Activated T-cell treated with anti-CD3 and anti-CD28 coated beads for 24 hours (primary cell): ENCODE measurements around the gene KLK14.

Source experiments
- DNase-seq: peaks from one replicate; pipeline ENCODE4 v3.0.0-alpha.2; 2020; ENCODE audit warnings: low read depth

The KLK14 gene

DNA sequence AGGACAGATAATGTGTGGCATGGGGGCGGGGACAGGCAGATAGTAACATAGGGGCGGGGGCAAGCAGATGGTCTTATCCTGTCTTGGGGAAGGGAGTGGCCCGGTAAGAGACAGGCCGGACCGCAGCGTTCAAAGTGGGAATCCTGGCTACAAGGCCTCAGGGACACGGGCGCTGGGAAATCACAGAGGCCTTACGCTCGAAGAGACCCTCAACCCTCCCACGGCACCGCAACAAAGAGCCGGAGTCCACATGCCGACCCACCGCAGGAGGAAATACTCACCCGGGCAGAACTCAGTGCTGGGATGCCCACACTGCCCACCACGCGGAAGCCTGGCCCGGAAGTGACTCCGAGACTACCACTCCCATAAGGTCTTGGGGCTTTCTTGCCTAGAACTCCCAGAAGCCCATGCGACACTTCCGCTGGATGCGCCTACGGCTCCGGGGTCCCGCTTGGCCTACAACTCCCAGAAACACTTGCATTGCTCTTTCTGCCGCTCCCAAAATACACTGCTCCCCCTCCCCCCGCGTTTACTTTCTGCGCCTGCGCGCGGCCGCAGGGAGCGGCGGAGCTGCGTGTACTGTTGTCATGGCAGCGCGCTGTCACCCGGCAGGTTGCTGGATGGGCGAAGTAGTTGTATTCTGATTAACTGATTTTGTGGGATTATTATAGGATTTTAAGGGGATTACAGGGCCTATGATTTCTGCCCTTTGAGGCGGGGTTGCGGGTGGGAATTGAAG lies 25.5 kb upstream of the KLK14 start, which contains the start of gene CTU1:
TSS of gene CTU1 (minus strand) at position 344 of the 739 bp plus-strand sequence. CDS start 3,840 bp downstream, outside the sequence.
- DNase-seq, result peak; percentile 99

DNA sequence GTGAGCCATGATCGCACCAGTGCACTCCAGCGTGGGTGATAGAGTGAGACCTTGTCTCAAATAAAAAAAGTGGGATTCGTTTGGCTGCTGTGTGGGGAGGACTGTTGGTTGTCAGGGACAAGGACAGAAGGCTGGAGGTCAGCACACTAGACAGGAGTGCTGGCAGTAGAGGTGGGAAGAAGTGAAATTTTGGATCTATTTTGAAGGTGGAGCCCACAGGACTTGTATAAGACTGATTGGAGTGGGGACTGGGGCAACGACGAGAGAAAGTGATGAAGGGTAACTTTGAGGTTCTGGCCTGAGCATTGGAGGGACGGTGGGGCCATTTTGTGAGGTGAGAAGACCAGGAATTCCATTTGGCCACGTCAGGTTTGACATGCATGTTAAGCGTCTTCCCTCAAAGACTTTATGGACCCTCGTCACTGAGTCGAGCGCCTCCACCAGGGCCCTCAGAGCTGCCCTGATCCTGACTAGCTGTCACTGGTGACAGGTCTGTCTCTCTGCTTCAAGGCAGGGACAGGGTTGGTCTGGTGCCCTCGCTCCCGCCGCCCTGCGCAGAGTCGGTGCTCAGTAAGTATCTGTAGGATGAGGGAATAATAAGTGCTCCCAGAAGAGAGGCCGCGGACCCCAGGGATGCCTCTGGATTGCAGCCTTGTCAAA lies 24.8 kb upstream of the KLK14 start:
- no peak for DNase-seq

DNA sequence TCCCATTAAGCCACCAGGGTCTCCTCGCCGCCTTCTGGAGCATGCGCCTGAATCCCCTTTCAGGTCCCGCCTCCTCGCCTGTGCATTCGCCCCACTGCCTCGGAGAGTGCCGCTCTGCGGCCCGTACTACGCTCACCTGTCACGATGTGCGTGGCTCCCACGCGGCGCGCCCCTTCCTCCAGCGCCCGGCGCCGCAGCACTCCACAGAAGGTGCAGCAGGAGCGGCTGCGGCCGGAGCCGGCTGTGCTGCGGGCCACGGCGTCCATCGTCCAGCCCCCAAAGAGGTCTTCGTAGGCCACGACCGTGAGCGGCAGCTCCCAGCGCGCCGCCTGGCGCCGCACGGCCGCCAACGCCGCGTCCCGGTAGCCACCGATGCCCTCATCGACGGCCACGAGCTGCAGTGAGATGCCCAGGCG lies 21.2 kb upstream of the KLK14 start:
- no peak for DNase-seq

DNA sequence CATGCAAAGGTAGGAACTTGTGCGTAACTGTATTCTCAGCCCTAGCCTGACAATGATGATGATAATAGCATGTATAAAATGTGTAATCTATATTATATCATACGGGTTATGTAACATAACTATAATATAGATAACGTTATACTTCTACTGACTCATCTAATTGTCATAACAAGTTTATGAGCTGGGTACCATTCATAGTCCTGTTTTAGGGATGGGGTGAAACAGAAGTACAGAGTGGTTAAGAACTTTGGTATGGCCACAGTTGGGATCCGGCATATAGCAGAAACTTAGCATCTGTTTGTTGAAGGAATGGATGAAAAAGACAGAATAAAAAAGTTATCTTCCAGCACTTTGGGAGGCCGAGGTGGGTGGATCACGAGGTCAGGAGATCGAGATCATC lies 20.3 kb upstream of the KLK14 start:
- DNase-seq, result no peak

DNA sequence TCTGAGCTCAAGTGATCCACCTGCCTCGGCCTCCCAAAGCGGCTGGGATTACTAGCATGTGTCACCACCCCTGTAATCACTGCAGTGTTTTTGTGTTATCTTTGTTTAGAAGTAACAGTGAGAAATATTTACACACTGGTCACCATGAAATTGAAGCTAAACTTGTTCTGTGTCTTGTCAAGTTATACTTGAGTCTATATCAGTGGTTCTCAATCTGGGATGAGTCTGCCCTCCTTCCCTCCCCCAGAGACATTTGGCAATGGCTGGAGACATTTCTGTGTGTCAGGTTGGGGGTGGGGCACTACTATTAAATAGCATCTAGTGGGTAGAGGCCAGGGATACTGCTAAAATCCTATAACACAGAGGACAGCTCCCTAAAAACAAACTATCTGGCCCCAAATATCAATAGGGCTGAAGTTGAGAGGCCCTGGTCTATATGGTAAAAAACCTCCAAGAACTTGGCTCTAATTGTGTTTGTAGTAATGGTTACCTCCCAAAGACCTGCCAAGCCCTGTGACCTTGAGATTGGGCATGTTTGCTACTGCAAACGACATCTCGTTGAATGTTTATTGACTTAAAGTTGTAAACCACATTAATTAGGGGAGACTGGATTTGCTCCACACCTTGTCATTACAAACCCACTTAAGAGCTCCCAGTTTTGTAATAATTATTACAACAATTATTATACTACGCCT lies 18.6 kb upstream of the KLK14 start:
- no peak for DNase-seq

DNA sequence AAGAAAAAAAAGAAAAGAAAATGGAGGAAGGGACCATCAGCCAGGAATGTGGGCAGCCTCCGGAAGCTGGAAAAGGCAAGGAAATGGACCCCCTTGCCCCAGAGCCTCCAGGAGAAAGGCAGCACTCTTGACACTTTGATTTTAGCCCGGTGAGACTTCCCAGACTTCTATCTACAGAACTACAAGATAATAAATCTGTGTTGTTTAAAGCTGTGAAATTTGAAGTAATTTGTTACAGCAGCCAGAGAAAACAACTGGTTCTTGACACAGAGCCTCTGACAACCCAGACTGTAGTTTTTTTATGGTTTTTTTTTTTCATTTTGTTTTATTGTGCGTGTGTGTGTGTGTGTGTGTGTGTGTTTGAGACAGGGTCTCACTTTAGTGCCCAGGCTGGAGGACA lies 17.9 kb upstream of the KLK14 start:
- no peak for DNase-seq

DNA sequence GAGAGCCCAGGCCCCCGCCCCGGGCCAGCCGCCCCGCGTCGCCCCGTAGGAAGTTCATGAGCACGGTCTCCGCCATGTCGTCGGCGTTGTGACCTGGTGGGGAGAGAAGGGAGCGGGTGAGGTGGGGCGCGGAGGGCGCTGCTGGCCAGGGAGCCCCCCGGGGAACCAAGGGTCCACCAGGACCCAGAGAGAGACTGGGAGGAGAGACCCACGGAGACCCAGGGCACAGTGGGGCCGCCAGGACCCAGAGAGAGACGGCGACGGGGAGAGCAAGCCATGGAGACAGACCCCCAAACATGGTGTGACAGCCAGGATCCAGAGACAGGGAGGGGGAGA lies 16.3 kb upstream of the KLK14 start:
- DNase-seq, result no peak

DNA sequence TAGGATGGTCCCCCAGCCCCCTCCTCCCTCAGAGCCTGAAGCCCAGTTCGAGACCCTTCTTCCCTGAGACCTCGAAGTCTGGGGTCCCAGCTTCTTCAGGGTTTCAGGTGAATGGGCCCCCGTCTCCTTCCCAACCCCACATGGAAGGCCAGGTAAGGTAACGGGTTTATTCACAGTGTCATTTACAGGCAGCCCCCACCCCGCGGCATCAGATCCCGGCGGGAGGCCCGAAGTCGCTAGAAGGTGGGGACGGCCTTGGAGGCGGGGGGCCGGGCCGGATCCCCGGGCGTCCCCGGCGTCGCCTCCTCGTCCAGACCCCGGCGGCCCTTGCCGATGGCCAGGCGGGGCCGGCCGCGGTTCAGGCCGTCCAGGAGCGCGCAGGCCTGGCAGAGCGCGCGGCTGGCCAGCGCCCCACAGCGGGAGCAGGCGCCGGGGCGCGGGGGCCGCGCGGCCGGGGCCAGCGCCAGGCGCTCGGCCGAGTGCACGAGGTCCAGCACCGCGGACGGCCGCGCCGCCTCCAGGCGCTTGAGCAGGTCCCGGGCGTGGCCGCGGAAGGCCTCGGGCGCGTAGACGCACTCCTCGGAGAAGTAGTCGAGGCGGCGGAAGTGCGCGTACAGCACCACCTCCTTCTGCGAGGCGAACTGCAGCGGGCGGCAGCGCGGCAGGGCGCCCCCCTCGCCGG lies 15.8 kb upstream of the KLK14 start:
- DNase-seq, result no peak

DNA sequence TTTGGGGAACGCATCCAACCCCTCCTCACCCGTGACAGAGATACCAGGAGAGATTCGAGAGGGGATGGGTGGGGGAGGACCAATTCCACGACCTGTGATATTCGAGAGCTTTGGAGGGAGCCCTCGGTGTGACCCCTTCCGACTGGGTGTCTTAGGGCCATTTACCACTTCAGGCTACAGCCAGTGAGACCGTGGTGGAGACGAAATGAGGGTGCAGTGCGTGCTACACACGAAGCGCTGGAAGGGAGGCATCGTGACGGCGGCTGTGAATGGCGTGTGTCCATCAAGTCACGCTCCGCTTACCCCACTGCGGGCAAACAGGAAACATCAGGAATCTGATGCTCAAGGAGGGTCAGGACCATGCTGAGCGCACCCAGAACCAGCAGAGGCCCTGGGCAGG lies 15.1 kb upstream of the KLK14 start:
- DNase-seq, result no peak

DNA sequence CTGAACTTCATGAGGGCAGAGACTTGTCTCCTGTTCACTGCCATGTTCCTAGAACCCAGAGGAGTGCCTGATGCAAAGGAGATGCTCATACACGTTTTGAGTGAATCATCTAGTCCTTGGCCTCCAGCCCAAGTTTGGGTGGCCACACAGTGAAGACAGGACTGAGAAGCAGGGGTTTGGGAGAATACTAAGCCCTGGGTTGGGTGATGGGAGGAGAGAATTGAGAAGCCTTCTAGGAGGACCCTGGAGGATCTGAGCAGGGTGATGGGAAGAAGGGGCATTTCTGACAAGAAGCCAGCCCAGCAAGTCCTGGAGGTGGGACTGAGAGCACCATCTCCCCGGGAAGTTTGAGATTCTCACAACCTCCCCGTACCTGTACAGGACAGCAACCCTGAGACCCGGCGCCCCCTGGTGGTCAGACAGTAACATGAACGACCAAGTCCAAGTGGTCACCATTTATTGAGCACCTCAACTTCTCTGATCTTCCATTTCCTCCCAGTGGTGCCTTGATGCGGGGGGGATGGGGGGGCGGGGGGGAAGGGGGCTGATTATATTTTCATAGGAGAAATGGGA lies 14.6 kb upstream of the KLK14 start:
- peak; percentile 51 for DNase-seq

DNA sequence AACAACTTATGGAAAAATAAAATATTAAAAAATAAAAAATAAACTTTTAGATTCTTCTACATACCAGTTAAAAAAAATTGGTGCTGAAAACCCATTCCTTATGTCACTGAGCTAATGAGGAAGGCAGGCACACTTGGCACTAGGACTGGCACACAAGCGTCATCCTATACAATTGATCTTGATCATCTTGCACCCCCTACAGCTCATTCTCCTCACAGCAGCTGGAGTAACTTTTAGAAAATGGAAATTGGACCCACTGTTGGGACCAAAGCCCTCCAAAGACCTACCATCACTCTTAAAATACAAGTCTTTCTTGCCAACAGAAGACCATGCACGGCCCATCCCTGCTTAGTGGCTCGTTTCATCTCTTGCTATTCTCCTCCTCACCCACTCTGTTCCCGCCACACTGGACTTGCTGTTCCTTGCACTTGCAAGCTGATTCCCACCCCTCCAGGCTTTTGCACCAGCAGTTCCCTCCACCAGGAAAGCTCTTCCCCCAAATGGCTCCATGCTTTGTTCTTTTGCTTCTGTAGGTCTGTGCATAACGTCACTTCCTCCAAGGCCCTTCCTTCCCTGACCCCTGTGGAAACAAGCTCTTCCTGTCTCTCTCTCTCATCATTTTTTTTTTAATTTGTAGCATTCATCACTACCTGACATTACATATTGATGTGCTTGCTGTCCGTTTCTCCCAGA lies 13.9 kb upstream of the KLK14 start:
- no peak for DNase-seq

DNA sequence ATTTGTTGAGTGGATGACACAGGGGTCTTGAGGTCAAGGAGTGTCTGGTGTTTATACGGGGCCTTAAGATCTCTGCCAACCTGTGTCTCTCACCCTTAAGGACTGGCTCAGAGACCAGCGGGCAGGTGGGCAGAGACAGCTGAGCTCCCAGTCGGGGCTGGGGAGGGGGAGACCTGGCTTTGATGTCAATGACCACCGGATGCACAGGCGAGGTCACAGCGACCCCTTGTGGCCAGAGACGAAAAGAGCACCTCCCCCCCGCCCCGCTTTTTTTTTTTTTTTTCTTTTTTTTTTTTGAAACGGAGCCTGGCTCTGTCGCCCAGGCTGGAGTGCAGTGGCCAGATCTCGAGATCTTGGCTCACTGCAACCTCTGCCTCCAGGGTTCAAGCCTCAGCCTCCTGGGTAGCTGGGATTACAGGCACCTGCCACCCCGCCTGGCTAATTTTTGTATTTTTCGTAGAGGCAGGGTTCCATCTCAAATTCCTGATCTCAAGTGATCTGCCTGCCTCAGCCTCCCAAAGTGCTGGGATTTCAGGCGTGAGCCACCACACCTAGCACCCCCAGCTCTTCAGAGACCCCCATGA lies 12.1 kb upstream of the KLK14 start:
- peak; percentile 11 for DNase-seq

DNA sequence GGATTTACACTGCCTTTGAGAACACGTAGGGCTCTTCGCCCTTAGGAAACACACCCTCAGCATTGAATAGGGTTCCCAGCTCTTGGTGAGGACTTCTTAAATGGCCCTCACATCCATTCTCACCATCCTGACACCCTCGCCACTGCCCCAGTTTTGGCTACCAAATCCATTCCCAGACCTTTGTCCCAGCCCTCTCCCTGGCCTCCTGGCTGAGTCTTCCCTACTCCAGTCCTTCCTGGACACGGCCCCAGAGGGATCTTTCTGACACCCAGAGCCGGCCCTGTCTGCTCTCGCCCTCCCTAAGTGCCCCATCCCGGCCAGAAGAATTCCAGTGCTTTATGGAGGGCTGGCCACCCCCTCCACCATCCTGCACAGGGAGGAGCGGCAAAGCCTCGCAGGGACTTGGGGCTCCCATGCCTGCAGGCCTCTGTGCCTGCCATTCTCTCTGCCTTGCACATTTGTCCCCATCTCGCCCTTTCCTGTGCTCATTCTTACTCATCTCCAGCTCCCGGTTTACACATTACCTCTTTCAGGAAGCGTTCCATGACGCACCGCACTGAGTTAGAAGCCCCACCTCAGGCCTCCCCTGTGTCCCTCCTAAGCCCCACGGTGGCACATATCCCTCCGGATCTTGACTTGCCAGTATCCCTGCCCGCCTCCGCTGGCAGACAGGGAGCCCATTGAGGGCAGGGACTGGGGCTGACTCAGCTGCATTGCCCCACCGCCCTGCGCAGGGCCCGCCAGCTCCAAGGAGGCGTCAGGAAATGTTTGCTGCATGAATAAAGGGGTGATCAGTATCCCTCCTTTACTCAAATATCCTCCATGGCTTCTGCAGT lies 11.0 kb upstream of the KLK14 start:
- DNase-seq, result no peak

DNA sequence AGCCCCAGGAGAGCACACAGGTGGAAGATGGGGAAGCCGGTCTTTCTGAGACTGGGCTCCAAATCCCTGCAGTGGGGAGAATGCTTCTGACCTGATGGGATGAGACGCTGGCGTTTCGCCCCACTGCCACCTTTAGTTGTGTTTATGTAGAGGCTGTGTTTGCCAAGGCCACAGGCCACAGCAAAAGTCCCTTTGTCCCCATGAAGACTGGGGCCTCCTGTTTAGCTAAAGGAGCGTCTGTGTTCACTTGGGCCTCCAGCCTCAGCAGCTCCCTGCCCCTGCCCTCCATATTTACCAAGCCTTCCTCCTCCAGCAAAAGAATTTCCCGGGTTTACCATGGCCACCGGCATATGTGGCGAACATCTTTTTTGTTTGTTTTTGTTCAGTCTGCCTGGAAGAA lies 10.4 kb upstream of the KLK14 start:
- DNase-seq, result no peak

DNA sequence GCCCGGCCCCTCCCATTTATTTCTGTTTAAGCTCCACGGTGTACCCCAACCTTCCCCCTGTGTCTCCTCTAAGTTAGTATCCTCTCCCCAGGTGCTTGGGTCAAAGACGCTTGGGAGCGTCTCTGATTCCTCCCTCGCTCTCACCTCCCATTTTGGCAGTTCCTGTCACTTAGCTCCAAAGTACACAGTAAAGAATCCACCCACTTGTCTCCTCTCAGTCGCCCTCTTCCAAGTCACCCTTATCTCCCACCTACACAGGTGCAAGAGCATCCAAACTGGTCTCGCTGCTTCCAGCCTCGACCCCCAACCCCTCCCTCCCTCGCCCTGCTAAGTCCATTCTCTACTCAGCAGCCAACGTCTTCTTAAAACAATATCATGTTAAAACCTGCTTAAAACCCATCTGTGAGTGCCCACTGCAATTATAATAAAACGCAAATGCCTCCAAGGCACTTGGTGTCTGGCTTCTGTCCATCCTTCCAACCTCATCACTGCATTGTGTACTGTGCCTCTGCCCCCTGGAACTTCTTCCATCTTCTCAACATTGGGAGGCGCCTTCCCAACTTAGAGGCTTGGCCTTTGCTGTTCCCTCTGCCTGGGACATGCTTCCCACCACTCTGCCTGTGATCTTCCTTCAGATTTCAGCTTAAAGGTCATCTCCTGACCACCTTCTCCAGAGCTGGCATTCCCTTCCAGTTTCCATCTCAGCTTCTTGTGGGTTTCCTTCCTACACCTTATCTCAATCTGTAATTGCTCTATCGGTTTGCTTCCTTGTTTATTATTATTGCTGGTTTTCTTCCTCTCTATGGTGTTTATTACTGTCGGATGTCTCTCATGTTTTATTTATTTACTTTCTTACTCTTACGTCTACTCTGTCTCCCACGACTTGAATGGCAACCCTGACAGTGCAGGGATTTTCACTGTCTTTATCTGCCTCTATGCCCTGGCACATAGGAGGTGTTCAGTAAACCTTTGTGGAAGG lies 9.5 kb upstream of the KLK14 start:
- no peak for DNase-seq

DNA sequence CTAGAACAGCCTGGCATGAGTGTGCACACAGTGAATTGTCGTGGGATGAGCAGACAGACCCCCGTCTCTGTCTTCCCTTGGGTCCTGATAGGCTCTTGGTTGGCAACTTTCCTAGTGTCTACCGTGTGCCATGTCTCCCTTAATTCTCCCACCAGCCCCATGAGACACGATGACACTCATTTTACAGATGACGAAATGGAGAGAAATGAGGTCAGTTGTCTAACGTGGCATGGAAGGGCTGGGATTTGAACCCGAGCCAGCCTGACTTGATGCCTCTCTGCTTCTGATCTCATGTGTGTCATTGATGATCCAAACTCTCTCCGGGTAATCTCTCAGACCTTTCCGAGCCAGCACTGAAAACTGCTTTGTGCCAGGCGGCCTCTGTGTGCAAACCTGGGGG lies 8.4 kb upstream of the KLK14 start:
- no peak for DNase-seq

DNA sequence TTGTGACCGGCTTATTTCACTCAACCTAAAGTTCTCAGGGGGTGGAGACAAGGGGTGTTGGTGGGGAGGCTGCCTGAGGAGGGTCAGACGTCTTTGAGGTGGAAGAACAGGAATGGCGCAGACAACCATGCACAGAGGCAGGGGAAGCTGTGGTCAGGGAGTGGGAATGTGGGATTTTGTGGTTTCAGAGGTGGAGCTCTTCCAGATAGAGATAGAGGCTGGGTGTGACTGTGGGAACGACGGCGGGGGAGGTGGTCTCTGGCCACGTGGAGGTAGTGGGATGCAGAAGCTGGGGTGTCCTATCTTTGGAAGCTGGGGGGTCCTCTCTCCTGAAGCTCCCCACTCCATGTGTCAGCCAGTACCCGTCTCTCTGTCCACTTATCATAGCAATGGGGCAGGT lies 7.8 kb upstream of the KLK14 start:
- DNase-seq, result no peak

DNA sequence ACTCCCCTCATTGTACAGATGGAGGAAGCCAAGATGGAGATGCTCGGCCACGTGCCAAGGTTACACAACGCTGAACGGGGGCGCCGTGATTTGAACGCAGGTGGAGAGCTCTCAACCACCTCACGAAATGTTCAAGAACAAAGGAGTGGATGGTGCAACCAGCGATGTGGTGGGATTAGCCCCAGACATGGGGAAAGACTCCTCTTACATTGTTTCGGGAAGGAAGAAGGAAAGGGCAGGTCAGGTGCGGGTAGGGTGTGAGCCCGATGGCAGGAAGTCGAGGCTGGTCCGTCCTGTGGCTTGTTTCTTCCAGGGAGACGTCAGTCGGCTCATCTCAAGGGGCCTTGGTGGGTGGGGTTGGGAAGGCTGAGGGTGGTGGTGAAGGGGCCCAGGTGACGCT lies 7.1 kb upstream of the KLK14 start:
- DNase-seq, result no peak

DNA sequence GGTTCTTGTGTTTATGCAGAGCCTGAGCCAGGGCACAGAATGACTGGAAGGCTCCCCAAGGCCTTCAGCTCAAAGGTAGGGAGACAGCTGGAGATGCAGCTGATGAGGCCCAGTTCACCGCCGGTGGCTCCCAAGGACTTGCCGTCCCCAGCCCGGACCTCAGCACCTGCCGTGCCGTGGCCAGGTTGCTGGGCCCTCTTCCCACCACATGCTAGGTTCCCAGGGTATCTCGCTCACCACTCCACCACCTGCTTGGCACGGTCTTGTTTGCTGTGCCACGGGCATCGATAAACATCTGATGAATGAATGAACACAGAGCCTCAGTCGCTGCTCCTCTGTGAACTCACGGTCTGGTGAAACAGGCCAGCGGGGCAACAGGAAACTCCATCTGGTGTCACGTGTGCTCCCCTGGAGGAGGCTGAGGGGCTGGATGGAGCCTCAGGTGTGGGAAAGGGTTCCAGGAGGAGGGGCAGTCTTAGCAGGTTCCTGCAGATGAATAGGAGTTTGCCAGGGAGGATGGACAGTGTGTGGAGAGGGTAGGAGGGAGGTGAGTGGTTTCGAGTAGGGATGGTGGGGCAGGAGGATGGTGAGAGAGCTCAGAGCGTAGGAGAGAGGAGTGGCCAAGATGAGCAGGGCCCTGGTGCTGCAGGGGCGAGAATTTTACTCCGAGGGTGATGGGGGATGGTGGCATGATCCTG lies 3.6 kb upstream of the KLK14 start:
- no peak for DNase-seq
